ENCODE results near the gene TMCC2.

DNA sequence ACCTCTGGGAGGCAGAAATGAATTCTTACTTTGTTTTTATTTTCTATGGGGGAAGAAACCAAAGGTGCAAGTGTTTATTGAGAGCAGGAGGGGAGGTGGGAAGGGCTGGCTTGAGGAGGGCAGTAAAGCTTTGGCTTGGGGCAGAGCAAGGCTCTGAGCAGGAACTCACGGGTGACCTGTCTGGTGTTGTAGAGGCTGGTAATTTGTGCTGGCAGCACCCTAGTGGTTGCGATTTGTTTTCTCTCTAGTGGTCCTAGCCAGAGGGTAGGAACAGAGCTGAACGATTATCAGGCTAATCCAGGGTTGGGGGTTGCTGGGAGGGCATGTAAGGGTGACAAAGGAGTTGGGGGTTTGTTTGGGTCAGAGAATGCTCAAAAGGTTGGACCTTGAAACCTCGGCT is 16.6 kb downstream of the TMCC2 start:
- TF ChIP-seq POLR2A (IDR thresholded peaks at IDR 0.05; ENCODE audit: low read length) (no peak), GATA1 (IDR thresholded peaks at IDR 0.05; ENCODE audit: low read depth, low read length) (no peak)
